Melanocyte of skin (primary cell): ENCODE data around the gene COG4. TPM values are rescaled to one million over a fixed set of nuclear protein-coding genes. Genes with fewer than 3 reads are reported as not detected.

Experiments
- small RNA-seq, 2 donors: library from RNA; depleted of rRNA; stranded (forward); fragments of <200 nt; gene quantifications; one replicate each; pipeline ENCODE3, GENCODE V24; 2012
- total RNA-seq, 2 donors: library from RNA; depleted of rRNA; stranded (reverse); fragments of >200 nt; gene quantifications; 2 replicates each; pipeline ENCODE4 v1.2.3, GENCODE V29; 2012

Gene COG4
- 10 to 100 TPM; 53.6 to 60.6 TPM for total RNA-seq

GRCh38 chr16:70523076-70523742, at the start of gene COG4:
TSS of gene COG4 (minus strand) at chr16:70523554. CDS start at chr16:70523543, 11 bp downstream.

GRCh38 chr16:70523743-70524398, 517 bp upstream of the COG4 start, which contains the start of gene SF3B3:
TSS of gene SF3B3 (plus strand) at chr16:70523816. CDS start at chr16:70526657, 2,841 bp downstream.

GRCh38 chr16:70454222-70455034, 68.9 kb downstream of the COG4 start, which contains the start of gene FCSK:
TSS of gene FCSK (plus strand) at chr16:70454595. CDS start at chr16:70463191, 8,596 bp downstream.

GRCh38 chr16:70438969-70439862, 84.1 kb downstream of the COG4 start, which contains the start of gene ST3GAL2:
TSS of gene ST3GAL2 (minus strand) at chr16:70439100. CDS start at chr16:70398530, 40,570 bp downstream.

Small RNA genes within 50 kb of the gene (small RNA-seq; reads per million reads assigned to genes)
- gene RNU6-23P (0.17 to 0.58 reads per million in 2 donors), gene RPS27P26 (0.13 to 0.99 reads per million in 2 donors), gene SNORD111 (0.43 to 4.5 reads per million in 2 donors), gene SNORD111B (213 to 228 reads per million in 2 donors)

Other genes starting within 250 kb of the COG4 start
- 100 to 1,000 TPM in 1 of 2 donors, 10 to 100 TPM in 1; 67.1 to 102 TPM for gene AARS1, start 234.0 kb downstream of the COG4 start, total RNA-seq
- gene DDX19B, start 224.4 kb downstream of the COG4 start, total RNA-seq, result 10 to 100 TPM; 23.7 to 30.0 TPM
- 10 to 100 TPM; 37.9 to 49.3 TPM for gene DDX19A, start 176.7 kb downstream of the COG4 start, total RNA-seq
- 10 to 100 TPM; 17.9 to 32.0 TPM for gene ST3GAL2, start 84.5 kb downstream of the COG4 start, total RNA-seq
- gene FCSK, start 69.0 kb downstream of the COG4 start, total RNA-seq, result 10 to 100 TPM in 1 of 2 donors, 1 to 10 TPM in 1; 8.0 to 14.5 TPM
- 100 to 1,000 TPM; 102 to 147 TPM for gene SF3B3, start 262 bp upstream of the COG4 start, total RNA-seq
- gene IL34, start 123.0 kb upstream of the COG4 start, total RNA-seq, result 1 to 10 TPM in 1 of 2 donors, not detected in 1; 3.8 TPM
- 10 to 100 TPM; 45.3 to 47.1 TPM for gene MTSS2, start 162.5 kb upstream of the COG4 start, total RNA-seq